Uterus (tissue), 2 donors: ENCODE measurements around the gene GASK1A.

Experiments
- CTCF ChIP-seq, 4 experiments: fragments of 200-600 bp in 2 of 4; fragments of 450-650 bp in 2 of 4; sonication (generic) in 2 of 4; IDR thresholded peaks; one replicate each; pipeline ENCODE4 v1.5.1; 2016 to 2019; ENCODE audit warnings: antibody characterized with exemption in 4 of 4, mild to moderate bottlenecking in 2 of 4, moderate library complexity in 1 of 4
- POLR2A ChIP-seq, 2 donors: fragments of 450-650 bp; IDR thresholded peaks; one replicate each; pipeline ENCODE4 v1.6.1; 2016; ENCODE audit warnings: antibody characterized with exemption in 2 of 2, mild to moderate bottlenecking in 1 of 2, moderate library complexity in 1 of 2

- TF ChIP-seq CTCF (IDR thresholded peaks at IDR 0.05) (no peak), POLR2A (IDR thresholded peaks at IDR 0.05) (no peak)
Measured at GRCh38 chr3:43106293-43106628, 127.2 kb downstream of the GASK1A start.
